Adipose tissue (tissue), 3 donors: ENCODE data around the gene BACE1-AS. TPM values are rescaled to one million over a fixed set of nuclear protein-coding genes. Genes with fewer than 3 reads are reported as not detected.
A peak's percentile ranks its signal among the peaks of the same experiment; 100 is the strongest.
"Not testable (repeated sequence)": the region's sequence is repeated elsewhere in the genome, so short reads cannot be mapped to it uniquely, and the experiment has no call there.

Experiments used
- H3K27ac ChIP-seq: one replicate; pipeline ENCODE4 v1.5.1; 2013; ENCODE audit warnings: low read depth, low read length
- WGBS, 3 donors: extraction: QIAGEN DNeasy Blood & Tissue Kit; methylation state at CpG; one replicate each; pipeline ENCODE4 v1.1.7; 2013; 5-methylcytosine and 5-hydroxymethylcytosine counted together
- polyA plus RNA-seq, 3 donors: library from polyadenylated mRNA; stranded (reverse); fragments of 200-250 nt; gene quantifications; one replicate each; pipeline ENCODE4 v1.2.3, GENCODE V29; 2013
- donor health status: healthy with polysubstance abuse.
- donor health status: Bipolar disorder and iron deficiency.
- donor health status: healthy.

Gene BACE1-AS
- polyA plus RNA-seq, 3 donors: 2.3 to 2.9 (median 2.6) TPM

DNA sequence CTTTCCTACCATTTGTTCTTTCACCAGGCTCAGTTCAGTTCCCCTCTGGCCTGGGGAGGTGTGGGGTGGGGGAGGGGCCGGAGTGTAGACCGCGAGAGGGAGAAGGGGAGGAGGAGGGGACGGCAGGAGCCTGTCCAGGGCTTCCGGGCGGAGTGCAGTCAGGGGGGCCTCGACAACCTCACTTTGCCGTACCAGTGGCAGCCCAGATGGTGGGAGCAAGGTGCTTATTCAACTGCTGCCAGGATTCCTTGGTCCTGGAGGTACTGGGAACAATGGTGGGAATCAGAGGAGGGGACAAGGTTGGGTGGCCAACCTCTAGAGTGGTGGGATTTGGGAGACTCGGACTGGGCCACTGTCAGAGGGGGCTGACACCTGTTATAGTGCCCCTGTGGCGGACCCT, 23.7 kb downstream of the BACE1-AS start:
- 10 to 18% (median 17%) methylated on average over 10 of the region's 10 CpGs for WGBS, 3 donors

DNA sequence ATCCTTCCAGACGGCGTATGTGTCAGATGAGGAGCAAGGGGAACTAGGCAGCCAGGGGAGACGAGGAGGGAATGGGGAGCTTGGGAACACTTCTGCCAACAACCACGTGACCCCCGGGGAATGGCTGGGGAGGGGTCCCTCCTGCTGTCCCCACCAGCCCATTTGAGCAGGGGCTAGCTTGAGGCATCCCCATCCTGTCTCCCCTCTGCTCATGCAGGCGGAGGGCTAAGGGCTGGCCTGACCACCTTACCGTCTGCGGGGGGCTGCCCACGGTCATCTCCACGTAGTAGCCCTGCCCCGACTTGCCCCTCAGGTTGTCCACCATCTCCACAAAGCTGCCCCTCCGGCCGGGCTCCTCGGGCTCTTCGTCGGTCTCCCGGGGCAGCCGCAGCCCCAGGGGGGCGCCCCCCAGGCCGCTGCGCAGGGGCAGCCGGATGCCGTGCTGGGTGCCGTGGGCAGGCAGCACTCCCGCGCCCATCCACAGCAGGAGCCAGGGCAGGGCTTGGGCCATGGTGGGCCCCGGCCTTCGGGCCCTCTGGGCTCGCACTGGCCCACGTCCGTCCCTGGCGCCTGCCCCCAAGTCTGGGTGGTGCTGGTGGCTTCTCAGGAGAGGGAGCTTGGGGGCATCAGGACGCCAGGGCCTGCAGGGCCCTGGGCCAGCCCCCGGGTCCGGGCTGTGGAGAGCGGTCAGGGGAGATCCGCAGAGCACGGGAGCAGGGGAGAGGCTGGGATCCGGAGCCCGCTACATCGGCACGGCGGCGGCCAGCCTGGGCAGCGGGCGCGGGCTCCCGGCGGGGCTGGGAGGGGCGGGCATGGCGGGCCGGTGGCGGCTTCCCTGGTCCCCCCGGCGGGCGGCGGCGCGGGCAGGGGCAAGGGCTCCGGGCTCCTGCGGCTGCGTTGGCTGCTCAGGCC, 24.4 kb downstream of the BACE1-AS start:
- WGBS, 3 donors: 1 to 2% (median 1%) methylated on average over 50 to 62 of the region's 62 CpGs
- no peak overlapping the region for H3K27ac ChIP-seq

More for the DNA sequence above, 23.7 kb downstream of the BACE1-AS start:
- no peak overlapping the region for H3K27ac ChIP-seq

DNA sequence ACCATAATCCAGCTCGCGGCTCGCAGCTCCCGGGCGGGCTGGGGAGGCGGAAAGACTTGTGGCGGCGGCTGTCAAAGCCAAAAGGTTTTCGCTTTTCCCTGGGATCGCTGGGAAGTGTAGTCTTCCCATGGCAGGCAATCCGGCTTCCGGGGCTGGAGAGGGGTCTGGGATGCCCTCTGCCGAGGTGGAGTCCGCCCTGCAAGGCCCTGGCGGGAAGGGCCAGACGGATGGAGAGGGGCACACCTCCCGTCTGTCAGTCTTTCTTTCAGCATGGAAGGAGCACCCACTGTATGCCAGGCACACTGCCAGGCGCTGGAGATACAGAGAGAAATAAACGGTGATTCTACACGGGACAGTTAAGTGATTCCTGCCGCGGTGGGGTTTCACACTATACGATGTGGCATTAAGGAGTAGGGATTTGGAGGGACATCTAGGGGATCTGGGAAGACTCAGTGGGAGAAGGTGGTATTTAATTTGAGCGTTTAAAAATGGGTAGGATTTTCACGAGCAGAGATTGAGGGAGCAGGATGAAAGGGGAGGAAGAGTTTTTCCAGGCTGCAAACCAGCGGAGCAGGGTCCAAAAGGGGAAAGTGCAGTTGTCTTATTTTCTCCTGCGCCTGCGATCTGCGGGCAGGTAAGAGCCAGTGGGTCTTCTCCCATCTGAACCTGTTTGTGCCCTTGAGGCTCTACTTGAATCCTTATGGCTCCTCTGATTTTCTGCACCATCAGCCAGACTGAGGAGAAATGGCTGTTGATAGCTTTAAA, 25.2 kb downstream of the BACE1-AS start, which contains the start of gene BACE1:
TSS of gene BACE1 (minus strand) at position 60 of the 765 bp plus-strand sequence. CDS start 461 bp downstream, outside the sequence.
- no peak within 1 kb of the TSS for H3K27ac ChIP-seq
- 4 to 11% (median 9%) methylated on average over 29 of the region's 29 CpGs for WGBS, 3 donors

DNA sequence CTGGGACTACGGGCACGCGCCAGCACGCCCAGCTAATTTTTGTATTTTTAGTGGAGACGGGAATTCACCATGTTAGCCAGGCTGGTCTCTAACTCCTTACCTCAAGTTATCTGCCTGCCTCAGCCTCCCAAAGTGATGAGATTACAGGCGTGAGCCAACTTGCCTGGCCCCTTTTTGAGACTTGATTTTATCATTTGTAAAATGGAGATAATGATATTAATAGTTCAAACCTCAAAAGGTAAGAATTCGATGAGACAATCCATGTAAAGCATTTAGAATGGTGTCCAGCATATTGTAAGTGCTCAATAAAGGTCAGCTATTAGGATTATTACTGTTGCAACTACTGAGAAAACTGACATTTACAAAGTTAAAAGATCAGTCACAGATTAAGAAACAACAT, 27.6 kb downstream of the BACE1-AS start:
- WGBS, 3 donors: 67 to 94% (median 93%) methylated on average over 7 of the region's 7 CpGs
- no peak overlapping the region for H3K27ac ChIP-seq

DNA sequence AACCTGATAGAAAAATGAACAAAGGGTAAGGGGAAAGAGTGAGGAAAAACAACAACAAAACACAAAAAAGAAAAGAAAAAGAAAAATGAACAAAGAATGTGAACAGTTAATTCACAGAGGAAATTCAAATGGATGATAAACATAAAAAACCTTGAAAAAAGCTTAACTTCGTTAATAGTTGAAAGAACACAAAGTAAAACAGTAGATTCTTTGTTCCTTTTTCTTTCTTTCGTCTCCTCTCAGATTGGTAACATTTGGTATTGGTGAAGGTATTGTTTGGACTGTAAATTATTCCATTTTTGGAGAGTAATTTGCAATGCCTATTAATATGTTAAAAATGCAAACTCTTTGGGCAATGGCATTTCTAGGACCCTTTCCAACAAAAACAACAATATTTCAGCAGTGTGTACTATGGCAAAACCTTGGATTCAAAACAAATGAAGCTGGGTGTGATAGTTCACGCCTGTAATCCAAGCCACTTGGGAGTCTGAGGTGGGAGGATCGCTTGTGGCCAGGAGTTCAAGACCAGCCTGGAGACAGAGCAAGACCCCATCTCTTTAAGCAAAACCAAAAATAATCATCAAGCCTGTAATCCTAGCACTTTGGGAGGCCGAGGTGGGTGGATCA, 28.2 kb downstream of the BACE1-AS start:
- WGBS, 3 donors: 45 to 84% (median 80%) methylated on average over 5 of the region's 5 CpGs
- H3K27ac ChIP-seq: no peak overlapping the region

DNA sequence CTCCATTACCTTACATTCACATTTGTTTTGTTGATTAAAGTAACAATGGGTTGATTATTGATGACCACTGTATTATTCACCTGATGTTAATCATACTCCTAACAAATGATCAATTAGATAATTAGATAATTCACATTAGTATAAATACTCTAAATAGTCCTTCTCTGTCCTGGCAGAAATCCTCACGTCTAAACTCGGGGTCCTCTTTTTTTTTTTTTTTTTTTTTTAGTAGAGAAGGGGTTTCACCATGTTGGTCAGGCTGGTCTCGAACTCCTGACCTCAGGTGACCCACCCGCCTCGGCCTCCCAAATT, 36.1 kb downstream of the BACE1-AS start:
- H3K27ac ChIP-seq: not testable (repeated sequence)
- 6 to 10% (median 9%) methylated on average over 5 of the region's 5 CpGs for WGBS, 3 donors

DNA sequence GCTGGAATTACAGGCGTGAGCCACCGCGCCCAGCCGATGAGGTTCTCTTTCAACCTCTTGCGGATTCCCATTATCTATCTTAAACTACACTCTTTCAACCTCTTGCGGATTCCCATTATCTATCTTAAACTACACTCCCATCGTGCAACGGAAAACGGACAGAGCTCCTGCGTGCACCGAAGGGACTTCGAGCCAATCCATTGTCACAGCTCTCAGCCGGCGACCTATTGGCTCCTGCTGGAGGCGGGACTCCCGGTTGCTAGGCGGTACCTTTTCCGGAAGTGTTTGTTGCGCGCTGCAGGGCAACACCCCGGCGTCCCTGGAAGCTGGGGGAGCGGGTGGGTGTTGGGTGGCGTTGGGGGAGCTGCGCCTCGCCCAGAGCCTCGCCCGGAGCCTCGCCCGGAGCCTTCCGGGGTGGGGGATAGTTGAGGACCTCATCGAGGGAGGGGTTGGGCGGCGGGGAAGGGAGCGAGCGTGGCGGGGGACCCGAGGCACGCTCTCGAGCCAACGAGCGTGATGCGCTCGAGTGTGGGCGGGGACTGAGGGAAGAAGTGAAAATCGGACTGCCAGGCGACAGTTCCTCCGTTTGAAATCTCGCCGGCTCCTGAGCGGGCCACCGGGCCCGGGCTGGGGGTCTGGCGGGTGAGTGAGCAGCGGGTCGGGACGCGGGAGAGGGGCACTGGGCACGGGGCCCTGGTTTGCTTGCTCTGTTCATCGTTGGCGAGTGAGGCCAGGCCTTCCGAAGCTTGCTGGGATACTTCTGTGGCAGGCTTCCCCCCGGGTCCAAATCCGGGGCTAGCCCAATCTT, 36.6 kb downstream of the BACE1-AS start, which contains the start of gene CEP164:
TSS of gene CEP164 (plus strand) at position 288 of the 808 bp plus-strand sequence. CDS start 10,733 bp downstream, outside the sequence.
- WGBS, 3 donors: 0 to 1% (median 0%) methylated on average over 63 to 64 of the region's 64 CpGs
- peak within 1 kb of the TSS; percentile 88 for H3K27ac ChIP-seq

DNA sequence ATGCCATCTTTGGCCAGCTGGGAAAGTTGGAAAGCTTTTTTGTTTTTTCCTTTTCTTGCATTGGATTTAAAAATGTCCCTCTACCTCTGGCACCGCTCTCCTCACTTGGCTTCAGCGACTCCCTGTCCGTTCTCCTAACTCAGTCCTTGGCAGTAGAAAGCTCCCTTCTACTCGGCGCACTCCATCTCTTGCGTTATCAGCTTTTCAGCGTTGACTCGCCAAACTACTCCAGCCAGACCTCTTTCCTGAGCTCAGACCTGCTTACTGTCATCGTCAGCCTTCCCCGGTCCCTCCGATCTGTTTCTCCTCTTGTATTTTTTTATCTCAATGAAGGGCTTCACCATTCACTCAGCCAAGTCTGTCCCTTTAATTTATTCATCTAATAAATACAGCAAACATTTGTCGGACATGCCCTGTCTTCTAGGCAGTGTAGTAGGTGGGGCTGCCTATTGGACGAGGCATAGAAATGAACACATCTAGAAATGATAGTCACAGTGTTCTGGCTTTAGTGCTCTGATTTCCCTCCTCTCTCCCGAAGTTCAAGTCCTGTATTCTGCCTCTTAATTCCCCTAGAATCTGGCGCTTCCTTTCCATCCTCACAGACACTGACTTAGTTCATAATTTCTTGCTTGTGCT, 37.3 kb downstream of the BACE1-AS start:
- H3K27ac ChIP-seq: peak overlapping the region; percentile 88
- WGBS, 3 donors: 6 to 9% (median 7%) methylated on average over 15 of the region's 15 CpGs

DNA sequence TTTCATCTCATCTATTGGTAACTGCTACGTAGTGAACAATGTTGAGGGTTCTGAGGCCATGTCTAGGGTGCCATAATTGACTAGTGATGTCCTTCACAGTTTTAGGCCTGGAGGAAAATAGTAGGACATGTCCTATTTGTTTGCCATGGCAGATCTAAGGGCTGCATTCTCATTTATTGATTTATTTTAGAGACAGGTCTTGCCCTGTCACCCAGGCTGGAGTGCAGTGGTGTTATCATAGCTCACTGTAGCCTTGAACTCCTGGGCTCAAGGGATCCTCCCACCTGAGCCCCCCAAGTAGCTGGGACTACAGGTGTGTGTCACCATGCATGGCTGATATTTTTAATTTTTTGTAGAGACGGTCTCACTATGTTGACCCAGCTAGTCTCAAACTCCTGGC, 41.7 kb downstream of the BACE1-AS start:
- 48 to 73% (median 70%) methylated on average over 2 of the region's 2 CpGs for WGBS, 3 donors

DNA sequence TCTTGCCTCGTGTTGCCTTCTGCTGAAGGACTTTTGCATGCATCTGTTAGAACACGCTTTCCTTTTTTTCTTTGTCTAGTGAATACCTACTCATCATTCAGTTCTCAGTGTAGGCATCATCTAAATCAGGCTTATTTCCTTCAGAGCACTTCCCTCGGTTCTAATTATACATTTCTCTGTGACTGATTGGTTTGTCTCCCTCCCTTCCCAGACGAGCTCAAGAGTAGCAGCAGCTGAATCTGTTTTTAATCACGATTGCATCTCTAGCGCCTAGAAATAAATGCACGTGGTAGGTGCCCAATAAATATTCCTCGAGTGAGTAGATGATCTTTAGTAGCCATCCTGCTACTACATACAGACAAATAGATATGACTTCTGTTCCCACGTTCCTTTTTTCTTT, 42.8 kb downstream of the BACE1-AS start:
- H3K27ac ChIP-seq: no peak overlapping the region
- 78 to 85% (median 84%) methylated on average over 9 of the region's 9 CpGs for WGBS, 3 donors

More for the DNA sequence above, 41.7 kb downstream of the BACE1-AS start:
- no peak overlapping the region for H3K27ac ChIP-seq

DNA sequence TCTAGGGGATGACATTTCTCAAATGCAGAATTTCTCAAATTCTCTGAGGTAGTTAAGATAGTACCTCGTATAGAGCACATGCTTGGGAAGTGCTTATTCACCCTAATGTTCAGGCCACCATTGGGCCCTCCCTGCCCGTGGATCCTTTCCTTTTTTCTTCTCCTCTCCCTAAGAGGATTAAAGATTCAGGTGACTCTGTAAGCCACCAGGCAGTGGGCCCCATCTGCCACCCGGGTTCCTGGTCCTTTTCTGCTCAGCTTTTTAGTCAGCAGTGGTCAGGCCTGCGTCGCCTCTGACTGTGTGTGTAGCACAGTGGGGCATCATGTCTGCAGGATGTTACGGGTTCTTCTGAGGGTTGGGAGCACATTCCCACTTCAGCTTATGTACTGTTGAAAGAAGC, 43.8 kb downstream of the BACE1-AS start:
- H3K27ac ChIP-seq: no peak overlapping the region
- 85 to 89% (median 88%) methylated on average over 6 of the region's 6 CpGs for WGBS, 3 donors

DNA sequence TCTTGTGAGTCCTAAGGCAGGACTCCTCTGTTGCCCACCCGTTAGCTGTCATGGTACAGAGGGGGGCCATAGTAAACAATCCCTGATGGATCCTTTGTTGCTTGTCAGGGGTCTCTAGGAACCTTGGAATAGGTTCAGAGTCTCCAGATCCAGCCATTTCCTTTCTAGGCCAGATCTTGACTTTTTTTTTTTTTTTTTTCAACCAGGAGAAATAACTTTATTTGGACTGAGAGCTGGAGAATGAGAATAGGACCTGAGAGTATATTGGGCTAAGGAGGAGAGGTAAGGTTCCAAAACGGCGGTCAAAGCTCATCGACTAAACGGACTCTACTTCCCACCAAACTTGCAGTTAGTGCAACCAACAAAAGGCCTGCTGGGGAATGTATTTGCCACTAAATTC, 44.3 kb downstream of the BACE1-AS start:
- no peak overlapping the region for H3K27ac ChIP-seq
- WGBS, 3 donors: 86 to 97% (median 93%) methylated on average over 5 of the region's 5 CpGs

DNA sequence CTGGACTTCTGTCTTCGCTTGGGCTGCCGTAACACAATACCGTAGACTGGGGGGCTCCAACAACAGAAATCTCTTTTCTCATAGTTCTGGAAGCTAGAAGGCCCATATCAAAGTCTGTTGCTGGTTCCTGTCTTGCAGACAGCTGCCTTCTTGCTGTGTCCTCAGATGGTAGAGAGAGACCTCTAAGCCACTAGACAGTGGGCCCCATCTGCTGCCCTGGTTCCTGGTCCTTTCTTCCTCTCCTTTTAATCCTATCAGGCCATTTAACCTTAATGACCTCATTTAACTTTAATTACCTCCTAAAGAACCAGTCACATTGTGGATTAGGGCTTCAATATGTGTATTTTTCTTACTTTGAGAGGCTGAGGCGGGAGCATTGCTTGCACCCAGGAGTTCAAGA, 45.9 kb downstream of the BACE1-AS start:
- no peak overlapping the region for H3K27ac ChIP-seq
- WGBS, 3 donors: 93 to 99% (median 97%) methylated on average over 4 of the region's 4 CpGs

Other genes with a start within 250 kb of the BACE1-AS start
- gene SIK3, start 192.9 kb upstream of the BACE1-AS start, polyA plus RNA-seq: 10 to 100 TPM in 2 of 3 donors, 1 to 10 TPM in 1; 8.5 to 13.8 (median 11.2) TPM
- 10 to 100 TPM in 2 of 3 donors, 1 to 10 TPM in 1; 8.1 to 35.5 (median 22.2) TPM for gene PAFAH1B2, start 147.1 kb upstream of the BACE1-AS start, polyA plus RNA-seq
- 10 to 100 TPM; 52.6 to 93.2 (median 54.5) TPM for gene SIDT2, start 112.6 kb upstream of the BACE1-AS start, polyA plus RNA-seq
- gene TAGLN, start 92.0 kb upstream of the BACE1-AS start, polyA plus RNA-seq: 1,000 to 10,000 TPM in 2 of 3 donors, 100 to 1,000 TPM in 1; 106 to 1,292 (median 1,213) TPM
- 10 to 100 TPM; 12.5 to 35.5 (median 20.1) TPM for gene PCSK7, start 59.3 kb upstream of the BACE1-AS start, polyA plus RNA-seq
- 10 to 100 TPM in 2 of 3 donors, 1 to 10 TPM in 1; 9.4 to 17.0 (median 11.5) TPM for gene RNF214, start 58.7 kb upstream of the BACE1-AS start, polyA plus RNA-seq
- gene BACE1, start 24.9 kb downstream of the BACE1-AS start, polyA plus RNA-seq: 10 to 100 TPM; 10.6 to 28.7 (median 12.0) TPM
- 10 to 100 TPM in 1 of 3 donors, 1 to 10 TPM in 2; 8.7 to 18.4 (median 9.2) TPM for gene CEP164, start 36.5 kb downstream of the BACE1-AS start, polyA plus RNA-seq